ENCODE data around the gene RETN.

The RETN gene

DNA sequence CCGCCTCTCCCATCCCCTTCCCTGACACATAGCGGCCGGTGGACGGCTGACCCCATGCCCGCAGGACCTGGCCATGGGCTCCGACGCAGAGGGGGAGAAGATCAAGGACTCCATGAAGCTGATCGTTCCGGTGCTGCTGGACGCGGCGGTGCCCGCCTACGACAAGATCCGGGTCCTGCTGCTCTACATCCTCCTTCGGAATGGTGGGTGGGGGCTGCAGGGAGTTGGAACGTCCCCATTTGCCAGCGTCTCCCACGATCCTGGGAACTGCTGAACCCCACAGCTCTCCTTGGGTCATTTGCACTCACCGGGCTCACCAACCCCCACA lies 24.3 kb upstream of the RETN start:
- Histone ChIP-seq H3K36me3 (peaks cover 72% of the 10 kb centered on the region), H3K9ac (no peak overlapping the region), H3K4me2 (no peak overlapping the region)

DNA sequence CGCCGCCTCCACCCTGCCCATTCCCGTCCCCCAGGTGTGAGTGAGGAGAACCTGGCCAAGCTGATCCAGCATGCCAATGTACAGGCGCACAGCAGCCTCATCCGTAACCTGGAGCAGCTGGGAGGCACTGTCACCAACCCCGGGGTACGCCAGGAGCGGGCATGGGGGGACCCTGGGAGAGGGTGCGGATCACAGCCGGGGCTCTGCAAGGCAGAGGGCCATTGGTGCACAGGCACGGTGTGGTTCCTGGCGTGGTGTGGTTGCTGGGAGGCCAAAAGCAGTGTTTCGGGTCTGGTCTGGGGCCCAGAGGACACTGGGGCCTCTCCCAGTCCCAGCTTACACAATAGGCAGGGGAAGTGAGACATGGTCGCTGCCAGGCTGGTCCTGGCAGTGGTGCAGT lies 23.7 kb upstream of the RETN start:
- no peaks in the 10 kb centered on the region for H4K20me1 ChIP-seq
- H3K9ac ChIP-seq = no peak overlapping the region
- no peak overlapping the region for H3K27ac ChIP-seq
- TF ChIP-seq Cebpa-rat (IDR thresholded peaks at IDR 0.05) = no peak
- no peaks in the 10 kb centered on the region for H3K4me1 ChIP-seq
- H3K4me2 ChIP-seq = no peak overlapping the region
- peaks cover 67% of the 10 kb centered on the region for H3K36me3 ChIP-seq
- H3K27me3 ChIP-seq = no peaks in the 10 kb centered on the region
- no peak overlapping the region for H3K4me3 ChIP-seq
- H3K9me3 ChIP-seq = no peaks in the 10 kb centered on the region

More for the DNA sequence above, 24.3 kb upstream of the RETN start:
- Histone ChIP-seq H3K4me1 (no peaks in the 10 kb centered on the region), H3K27me3 (no peaks in the 10 kb centered on the region), H3K4me3 (no peak overlapping the region), H4K20me1 (peaks cover 6% of the 10 kb centered on the region; the same call in 1 of the 2 replicates), H3K9me3 (no peaks in the 10 kb centered on the region), H3K27ac (no peak overlapping the region)
- no peak for TF ChIP-seq Cebpa-rat (IDR thresholded peaks at IDR 0.05)

DNA sequence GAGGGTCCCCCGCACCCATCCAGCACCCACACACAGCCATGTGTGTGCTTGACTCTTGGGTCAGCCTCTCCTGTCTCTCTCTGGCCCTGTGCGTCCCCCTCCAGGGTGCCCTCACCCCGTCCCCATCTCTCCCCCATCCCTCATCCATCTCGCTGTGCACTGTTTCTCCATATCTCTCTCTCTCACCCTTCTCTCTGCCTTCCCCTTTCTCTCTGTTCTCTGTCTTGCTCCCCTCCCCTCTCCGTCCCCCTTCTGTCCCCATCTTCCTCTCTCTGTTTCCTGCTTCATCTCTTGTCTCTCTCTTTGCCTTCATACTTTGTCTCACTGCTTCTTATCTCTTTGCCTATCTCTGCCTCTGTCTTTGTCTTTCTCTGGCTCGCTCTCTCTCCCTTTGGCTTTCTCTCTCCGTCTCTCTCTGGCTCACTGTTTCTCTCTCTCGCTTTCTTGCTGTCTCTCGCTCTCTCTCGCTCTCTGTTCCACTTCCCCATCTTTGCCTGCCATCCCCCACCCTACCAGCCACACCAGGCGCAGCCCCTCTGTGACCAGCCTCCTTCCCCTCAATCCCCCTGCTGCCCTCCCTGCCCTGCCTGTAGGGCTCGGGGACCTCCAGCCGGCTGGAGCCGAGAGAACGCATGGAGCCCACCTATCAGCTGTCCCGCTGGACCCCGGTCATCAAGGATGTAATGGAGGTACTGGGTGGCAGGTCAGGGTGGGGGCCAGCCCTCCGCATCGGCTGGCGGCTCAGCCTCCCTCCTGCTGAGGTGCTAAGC lies 23.0 kb upstream of the RETN start:
- Histone ChIP-seq H3K9me3 (no peaks in the 10 kb centered on the region), H3K9ac (no peak overlapping the region), H3K4me1 (no peaks in the 10 kb centered on the region), H3K4me2 (no peak overlapping the region), H3K36me3 (peaks cover 62% of the 10 kb centered on the region), H3K27me3 (no peaks in the 10 kb centered on the region), H3K4me3 (no peak overlapping the region), H4K20me1 (no peaks in the 10 kb centered on the region), H3K27ac (no peak overlapping the region)
- TF ChIP-seq Cebpa-rat (IDR thresholded peaks at IDR 0.05) = no peak

DNA sequence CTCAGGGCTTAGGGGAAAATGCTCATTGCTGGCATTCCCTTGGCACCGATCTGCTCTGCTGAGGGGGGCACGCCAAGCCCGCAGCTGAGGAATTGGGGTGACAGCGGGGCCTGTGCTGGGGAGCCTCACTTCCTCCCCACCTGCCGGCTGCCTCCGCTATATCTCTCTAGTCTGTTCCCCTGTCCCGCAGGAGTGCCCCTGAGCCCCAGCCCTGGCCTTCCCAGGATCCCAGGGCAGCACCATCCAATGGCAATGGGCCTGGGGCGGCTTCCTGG lies 22.5 kb upstream of the RETN start:
- TF ChIP-seq Cebpa-rat (IDR thresholded peaks at IDR 0.05) = no peak
- Histone ChIP-seq H3K9ac (no peak overlapping the region), H3K27ac (no peak overlapping the region), H4K20me1 (no peaks in the 10 kb centered on the region), H3K36me3 (peaks cover 57% of the 10 kb centered on the region), H3K9me3 (no peaks in the 10 kb centered on the region), H3K27me3 (no peaks in the 10 kb centered on the region), H3K4me2 (no peak overlapping the region), H3K4me3 (no peak overlapping the region), H3K4me1 (no peaks in the 10 kb centered on the region)

DNA sequence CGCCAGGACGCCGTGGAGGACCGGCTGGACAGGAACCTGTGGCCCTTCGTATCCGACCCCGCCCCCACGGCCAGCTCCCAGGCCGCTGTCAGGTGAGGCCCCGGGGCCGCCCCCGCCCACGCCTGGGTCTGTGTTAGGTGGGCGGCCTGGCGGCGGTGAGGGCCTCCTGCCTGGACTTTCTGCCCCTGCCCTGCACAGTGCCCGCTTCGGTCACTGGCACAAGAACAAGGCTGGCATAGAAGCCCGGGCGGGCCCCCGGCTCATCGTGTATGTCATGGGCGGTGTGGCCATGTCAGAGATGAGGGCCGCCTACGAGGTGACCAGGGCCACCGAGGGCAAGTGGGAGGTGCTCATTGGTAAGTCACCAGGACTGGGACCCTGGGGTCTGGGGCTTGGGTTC lies 21.7 kb upstream of the RETN start:
- no peak for TF ChIP-seq Cebpa-rat (IDR thresholded peaks at IDR 0.05)
- Histone ChIP-seq H3K27me3 (no peaks in the 10 kb centered on the region), H3K27ac (no peak overlapping the region)

DNA sequence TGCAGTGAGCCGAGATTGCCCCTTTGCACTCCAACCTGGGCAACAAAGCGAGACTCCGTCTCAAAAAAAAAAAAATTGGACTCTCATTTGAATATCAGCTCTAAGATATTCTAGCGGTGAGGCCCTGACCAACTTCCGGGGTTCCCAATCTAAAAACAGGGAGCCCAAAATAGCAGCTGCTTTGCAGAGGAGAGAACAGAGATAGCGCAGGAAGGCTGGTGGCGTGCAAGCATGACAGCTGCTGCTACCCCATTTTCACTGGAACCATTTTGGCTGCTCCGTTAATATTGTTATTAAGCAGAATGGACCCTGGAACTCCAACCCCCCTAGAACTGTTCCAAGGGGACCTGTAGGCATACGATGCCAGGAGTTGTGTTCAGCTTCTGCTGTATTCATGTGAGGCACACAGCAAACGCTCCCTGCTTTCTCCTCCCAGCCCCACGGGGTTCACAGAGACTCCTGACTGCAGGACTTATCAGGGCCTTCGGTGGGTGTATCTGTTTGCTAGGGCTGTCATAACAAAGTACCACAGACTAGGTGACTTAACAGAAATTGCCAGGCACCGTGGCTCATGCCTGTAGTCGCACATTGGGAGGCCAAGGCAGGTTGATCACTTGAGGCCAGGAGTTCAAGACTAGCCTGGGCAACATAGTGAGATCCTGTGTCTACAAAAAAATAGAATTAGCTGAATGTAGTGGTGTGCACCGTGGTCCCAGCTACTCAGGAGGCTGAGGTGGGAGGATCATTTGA lies 20.4 kb upstream of the RETN start:
- Histone ChIP-seq H4K20me1 (no peaks in the 10 kb centered on the region), H3K4me2 (no peak overlapping the region), H3K36me3 (peaks cover 43% of the 10 kb centered on the region), H3K4me3 (no peak overlapping the region), H3K9me3 (no peaks in the 10 kb centered on the region), H3K27ac (no peak overlapping the region), H3K9ac (no peak overlapping the region), H3K4me1 (peaks cover 18% of the 10 kb centered on the region), H3K27me3 (no peaks in the 10 kb centered on the region)
- no peak for TF ChIP-seq Cebpa-rat (IDR thresholded peaks at IDR 0.05)

More for the DNA sequence above, 21.7 kb upstream of the RETN start:
- Histone ChIP-seq H3K36me3 (peaks cover 52% of the 10 kb centered on the region), H3K4me1 (peaks cover 6% of the 10 kb centered on the region), H3K4me3 (no peak overlapping the region), H4K20me1 (no peaks in the 10 kb centered on the region), H3K9me3 (no peaks in the 10 kb centered on the region), H3K4me2 (no peak overlapping the region), H3K9ac (no peak overlapping the region)

DNA sequence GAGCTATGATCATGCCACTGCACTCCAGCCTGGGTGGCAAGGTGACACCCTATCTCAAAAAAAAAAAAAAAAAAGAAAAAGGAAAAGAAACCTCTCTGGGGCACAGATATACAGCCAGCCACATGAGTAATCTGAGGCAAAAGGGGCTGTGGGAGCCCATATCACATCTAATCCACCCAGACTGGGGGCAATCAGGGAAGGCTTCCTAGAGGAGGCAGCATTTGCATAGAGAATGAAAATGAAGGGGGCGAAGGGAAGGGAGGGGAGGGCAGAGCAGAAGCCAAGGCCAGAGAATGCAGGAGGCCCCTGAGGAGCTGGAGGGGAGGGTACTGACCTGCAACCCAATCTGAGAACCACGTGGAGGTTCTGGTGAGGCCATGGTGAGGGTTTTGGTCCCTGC lies 18.7 kb upstream of the RETN start:
- H4K20me1 ChIP-seq = no peaks in the 10 kb centered on the region
- no peak overlapping the region for H3K4me3 ChIP-seq
- H3K27me3 ChIP-seq = no peaks in the 10 kb centered on the region
- H3K36me3 ChIP-seq = peaks cover 30% of the 10 kb centered on the region
- peaks cover 19% of the 10 kb centered on the region for H3K4me1 ChIP-seq
- H3K4me2 ChIP-seq = no peak overlapping the region
- no peak overlapping the region for H3K27ac ChIP-seq
- no peak for TF ChIP-seq Cebpa-rat (IDR thresholded peaks at IDR 0.05)
- H3K9me3 ChIP-seq = no peaks in the 10 kb centered on the region
- H3K9ac ChIP-seq = no peak overlapping the region

DNA sequence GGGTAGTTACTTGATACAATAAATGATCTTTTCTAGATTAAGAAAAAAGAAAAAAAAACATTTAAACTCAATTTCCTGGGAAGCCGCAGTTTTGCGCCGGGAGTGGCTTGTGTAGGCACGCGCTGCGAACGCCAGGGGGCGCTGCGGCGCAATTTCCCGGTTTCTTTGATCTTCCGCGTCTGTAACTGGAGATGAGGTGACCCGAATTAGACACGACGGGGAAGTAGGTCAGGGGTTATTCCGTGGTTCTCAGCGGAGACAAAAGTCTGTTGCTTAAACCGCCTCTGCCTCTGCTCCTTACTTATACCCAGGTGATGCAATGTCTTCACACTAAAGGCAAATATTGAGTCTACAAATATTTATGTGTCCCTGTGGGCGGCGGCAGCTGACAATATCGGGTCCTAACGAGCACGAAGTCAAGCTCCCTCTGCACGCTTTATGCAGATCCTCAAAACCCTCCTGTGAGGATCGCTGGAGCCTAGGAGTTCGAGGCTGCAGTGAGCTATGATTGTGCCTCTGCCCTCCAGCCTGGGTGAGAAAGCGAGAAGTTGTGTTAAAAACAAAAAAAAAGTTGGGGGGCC lies 16.7 kb upstream of the RETN start:
- Histone ChIP-seq H3K9me3 (no peaks in the 10 kb centered on the region), H3K4me1 (peaks cover 30% of the 10 kb centered on the region), H3K27me3 (no peaks in the 10 kb centered on the region), H3K4me2 (peak overlapping the region; percentile 77), H3K36me3 (peaks cover 13% of the 10 kb centered on the region), H4K20me1 (no peaks in the 10 kb centered on the region), H3K4me3 (peak overlapping the region; percentile 53), H3K9ac (peak overlapping the region; percentile 40; the same call in 1 of the 2 replicates), H3K27ac (peak overlapping the region; percentile 43; the same call in 1 of the 2 replicates)
- peak; percentile 78 for TF ChIP-seq Cebpa-rat (IDR thresholded peaks at IDR 0.05)

DNA sequence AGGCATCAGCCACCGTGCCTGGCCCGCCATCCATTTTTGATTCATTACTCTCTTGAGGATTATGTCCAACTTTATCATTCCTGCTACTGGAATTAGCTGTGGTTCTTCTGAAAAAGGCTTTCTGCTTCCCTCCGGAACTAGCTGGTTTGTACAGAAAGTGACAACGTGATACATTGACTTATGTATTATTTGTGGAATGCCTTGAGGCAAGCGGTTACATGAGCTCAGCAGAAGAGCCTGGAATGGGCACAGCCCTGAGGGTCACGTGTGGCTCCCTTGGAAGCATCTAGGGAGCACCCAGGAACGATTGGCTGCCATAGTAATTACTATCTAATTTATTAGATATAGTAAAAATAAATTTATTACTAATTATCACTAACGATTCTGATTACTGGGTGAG lies 14.4 kb upstream of the RETN start:
- H4K20me1 ChIP-seq = no peaks in the 10 kb centered on the region
- H3K9me3 ChIP-seq = no peaks in the 10 kb centered on the region
- H3K27ac ChIP-seq = no peak overlapping the region
- H3K4me3 ChIP-seq = no peak overlapping the region
- H3K4me1 ChIP-seq = peaks cover 49% of the 10 kb centered on the region
- H3K9ac ChIP-seq = no peak overlapping the region
- H3K4me2 ChIP-seq = no peak overlapping the region
- no peaks in the 10 kb centered on the region for H3K36me3 ChIP-seq
- no peak for TF ChIP-seq Cebpa-rat (IDR thresholded peaks at IDR 0.05)
- H3K27me3 ChIP-seq = no peaks in the 10 kb centered on the region

DNA sequence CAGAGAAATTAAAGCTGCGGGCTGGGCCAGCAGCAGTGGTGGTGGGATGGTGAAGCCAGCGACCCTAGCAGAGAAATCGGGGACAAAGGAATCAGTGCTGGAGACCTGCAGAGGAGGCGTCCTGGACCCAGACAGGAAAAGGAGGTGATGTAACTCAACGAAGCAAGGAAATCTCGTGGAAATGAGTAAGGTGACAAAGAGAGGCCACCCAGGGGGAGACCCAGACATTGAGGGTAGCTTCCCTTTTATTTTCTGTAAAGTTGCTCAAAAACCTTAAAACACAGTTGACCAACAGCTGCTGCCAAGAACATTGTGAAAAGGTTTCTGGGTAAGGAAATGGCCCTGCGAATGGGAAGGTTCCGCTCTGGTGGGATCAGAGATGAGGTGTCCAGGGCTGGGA lies 13.3 kb upstream of the RETN start:
- no peak for TF ChIP-seq Cebpa-rat (IDR thresholded peaks at IDR 0.05)
- H3K9me3 ChIP-seq = no peaks in the 10 kb centered on the region
- H3K27ac ChIP-seq = no peak overlapping the region
- no peaks in the 10 kb centered on the region for H3K27me3 ChIP-seq
- no peak overlapping the region for H3K9ac ChIP-seq
- peaks cover 52% of the 10 kb centered on the region for H3K4me1 ChIP-seq
- peak overlapping the region; percentile 8; the same call in 1 of the 2 replicates for H3K4me2 ChIP-seq
- H3K4me3 ChIP-seq = no peak overlapping the region
- H4K20me1 ChIP-seq = no peaks in the 10 kb centered on the region
- no peaks in the 10 kb centered on the region for H3K36me3 ChIP-seq

All from BLaER1 (cell line).